Measurements from ENCODE around the gene PTPRN2. TPM values are rescaled to one million over a fixed set of nuclear protein-coding genes. Genes with fewer than 3 reads are reported as not detected.

Gene PTPRN2
- total RNA-seq, 1 experiment from 2014 or later: 1.1 TPM

- ChIA-PET CTCF (no interaction called here), POLR2A (no interaction called here)
- no peak for TF ChIP-seq POLR2AphosphoS5 (IDR thresholded peaks at IDR 0.05; ENCODE audit: low read depth, low read length)
- no peak for TF ChIP-seq CTCF (IDR thresholded peaks at IDR 0.05)
- TF ChIP-seq TCF7L2 (IDR thresholded peaks at IDR 0.05; ENCODE audit: low read depth, low read length): no peak
- no peak for TF ChIP-seq SIN3A (IDR thresholded peaks at IDR 0.05; ENCODE audit: borderline replicate concordance, insufficient read depth, low read depth, low read length)
- TF ChIP-seq REST (IDR thresholded peaks at IDR 0.05; ENCODE audit: insufficient read depth in 1 of 2, low read depth in 2 of 2, low read length in 1 of 2): no peak
- intact Hi-C loops (cut with micrococcal nuclease; ENCODE audit: unreplicated experiment) (no loop called here), in situ Hi-C loops (cut with HindIII; ENCODE audit: low pct_unique_long_range_greater_than_20kb, low sequenced_read_pairs) (no loop called here)
- H3K27me3 ChIP-seq (ENCODE audit: control insufficient read depth, insufficient read depth, low read length): peaks cover 2% of the 10 kb centered on the region; the same call in 1 of the 2 replicates
- no peaks in the 10 kb centered on the region for H3K9me3 ChIP-seq (ENCODE audit: control insufficient read depth, insufficient read depth, low read depth, low read length)
- no peaks in the 10 kb centered on the region for H3K4me1 ChIP-seq (ENCODE audit: control insufficient read depth, insufficient read depth, low read length)
- no peak for ATAC-seq
- no peak for DNase-seq (ENCODE audit: low read depth, low spot score)
- no TSS peak for BruUV-seq (replicated peaks)
- no peak overlapping the region for H3K4me3 ChIP-seq (ENCODE audit: low read depth in 2 of 2, low read length in 2 of 2)
- H3K27ac ChIP-seq (ENCODE audit: low read length): no peak overlapping the region
- H3K36me3 ChIP-seq (ENCODE audit: control insufficient read depth, insufficient read depth, low read length): no peaks in the 10 kb centered on the region
Observed at GRCh38 chr7:158416283-158416933, 171.2 kb downstream of the PTPRN2 start.

GRCh38 chr7:158415316-158415715, 172.3 kb downstream of the PTPRN2 start:
- Histone ChIP-seq H3K27ac (ENCODE audit: low read length) (no peak overlapping the region), H3K9me3 (ENCODE audit: control insufficient read depth, insufficient read depth, low read depth, low read length) (no peaks in the 10 kb centered on the region), H3K4me1 (ENCODE audit: control insufficient read depth, insufficient read depth, low read length) (no peaks in the 10 kb centered on the region), H3K27me3 (ENCODE audit: control insufficient read depth, insufficient read depth, low read length) (peaks cover 2% of the 10 kb centered on the region; the same call in 1 of the 2 replicates), H3K36me3 (ENCODE audit: control insufficient read depth, insufficient read depth, low read length) (no peaks in the 10 kb centered on the region), H3K4me3 (ENCODE audit: low read depth in 2 of 2, low read length in 2 of 2) (no peak overlapping the region)
- BruUV-seq (replicated peaks): no TSS peak
- no peak for ATAC-seq
- no peak for TF ChIP-seq SIN3A (IDR thresholded peaks at IDR 0.05; ENCODE audit: borderline replicate concordance, insufficient read depth, low read depth, low read length)
- no peak for DNase-seq (ENCODE audit: low read depth, low spot score)
- intact Hi-C loops (cut with micrococcal nuclease; ENCODE audit: unreplicated experiment): no loop called here
- POLR2A ChIA-PET: no interaction called here
- in situ Hi-C loops (cut with HindIII; ENCODE audit: low pct_unique_long_range_greater_than_20kb, low sequenced_read_pairs): no loop called here
- CTCF ChIA-PET: no interaction called here

GRCh38 chr7:158414486-158414961, 173.1 kb downstream of the PTPRN2 start:
- ChIA-PET CTCF (no interaction called here), POLR2A (no interaction called here)
- Histone ChIP-seq H3K27me3 (ENCODE audit: control insufficient read depth, insufficient read depth, low read length) (peaks cover 2% of the 10 kb centered on the region; the same call in 1 of the 2 replicates), H3K36me3 (ENCODE audit: control insufficient read depth, insufficient read depth, low read length) (no peaks in the 10 kb centered on the region), H3K4me1 (ENCODE audit: control insufficient read depth, insufficient read depth, low read length) (no peaks in the 10 kb centered on the region), H3K27ac (ENCODE audit: low read length) (no peak overlapping the region), H3K4me3 (ENCODE audit: low read depth in 2 of 2, low read length in 2 of 2) (no peak overlapping the region), H3K9me3 (ENCODE audit: control insufficient read depth, insufficient read depth, low read depth, low read length) (no peaks in the 10 kb centered on the region)
- in situ Hi-C loops (cut with HindIII; ENCODE audit: low pct_unique_long_range_greater_than_20kb, low sequenced_read_pairs) (no loop called here), intact Hi-C loops (cut with micrococcal nuclease; ENCODE audit: unreplicated experiment) (no loop called here)
- TF ChIP-seq SIN3A (IDR thresholded peaks at IDR 0.05; ENCODE audit: borderline replicate concordance, insufficient read depth, low read depth, low read length) (no peak), POLR2AphosphoS5 (IDR thresholded peaks at IDR 0.05; ENCODE audit: low read depth, low read length) (no peak), REST (IDR thresholded peaks at IDR 0.05; ENCODE audit: insufficient read depth in 1 of 2, low read depth in 2 of 2, low read length in 1 of 2) (no peak), CTCF (IDR thresholded peaks at IDR 0.05) (no peak), TCF7L2 (IDR thresholded peaks at IDR 0.05; ENCODE audit: low read depth, low read length) (no peak)
- no TSS peak for BruUV-seq (replicated peaks)
- ATAC-seq (no peak), DNase-seq (ENCODE audit: low read depth, low spot score) (no peak)
